Measurements from ENCODE around the gene GLS2. TPM values are rescaled to one million over a fixed set of nuclear protein-coding genes. Genes with fewer than 3 reads are reported as not detected.

The GLS2 gene
- total and polyA plus RNA-seq, 2 donors (not counting 1 experiment from before 2014, with no cell fraction given) = 5.3 to 7.2 TPM

DNA sequence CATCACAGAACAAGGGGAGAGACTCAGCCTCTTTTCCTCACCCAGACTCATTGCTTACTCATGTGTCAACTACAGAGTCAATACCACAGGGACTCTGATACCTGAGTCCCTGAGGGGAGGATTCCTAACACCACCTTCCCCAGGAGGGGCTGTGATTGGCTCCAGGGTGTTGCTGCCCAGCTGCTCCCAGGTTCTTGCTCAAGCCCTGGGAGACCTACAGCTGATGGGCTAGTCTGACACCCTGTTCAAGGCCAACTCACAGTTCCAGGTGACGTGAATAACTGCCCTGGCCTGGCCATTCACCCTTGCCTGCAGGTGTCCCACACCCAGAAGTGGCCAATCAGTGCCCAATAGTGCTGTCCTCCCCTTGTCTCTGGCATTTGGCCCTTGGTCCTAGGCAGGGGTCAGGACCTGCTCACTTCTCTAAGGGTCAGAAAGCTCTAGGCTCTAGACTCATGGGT, 11.0 kb downstream of the GLS2 start:
- DNase-seq (no peak), ATAC-seq (ENCODE audit: low read depth) (no peak)
- 100% methylated on average over 1 of the region's 1 CpG for WGBS (ENCODE audit: insufficient coverage)
- Histone ChIP-seq H3K36me3 (replicated peaks in 1 of 2; ENCODE audit: control extremely low read depth in 1 of 2, control insufficient read depth in 1 of 2, extremely low read depth in 1 of 2, insufficient read depth in 2 of 2, low read length in 1 of 2) (peaks cover 2 to 6% of the 10 kb centered on the region in 2 experiments), H3K27ac (ENCODE audit: low read length in 2 of 2) (no peak overlapping the region), H2AFZ (ENCODE audit: insufficient read depth, low read depth, low read length, poor library complexity, severe bottlenecking) (no peak overlapping the region), H3K4me1 (ENCODE audit: control insufficient read depth in 2 of 2, insufficient read depth in 2 of 2, low read length in 2 of 2) (no peaks in the 10 kb centered on the region), H3K4me3 (ENCODE audit: control extremely low read depth in 1 of 5, extremely low read depth in 1 of 5, insufficient read depth in 1 of 5, low read depth in 2 of 5, low read length in 4 of 5) (no peak overlapping the region), H3K27me3 (replicated peaks in 1 of 4; ENCODE audit: control extremely low read depth in 1 of 4, control insufficient read depth in 3 of 4, insufficient read depth in 4 of 4, low read length in 3 of 4) (no peaks in the 10 kb centered on the region), H3K9ac (ENCODE audit: low read length) (no peak overlapping the region), H3K9me3 (ENCODE audit: control extremely low read depth in 1 of 3, control insufficient read depth in 2 of 3, insufficient read depth in 1 of 3, low read length in 2 of 3) (no peaks in the 10 kb centered on the region), H4K20me1 (ENCODE audit: control insufficient read depth, insufficient read depth, low read length, poor library complexity, severe bottlenecking) (no peaks in the 10 kb centered on the region), H3K4me2 (replicated peaks; ENCODE audit: low read depth, low read length, poor library complexity, severe bottlenecking) (no peak overlapping the region), H3K79me2 (ENCODE audit: control insufficient read depth, insufficient read depth, low read length) (peaks cover 25% of the 10 kb centered on the region)
- H3K27me3 Mint-ChIP-seq = no peaks in the 10 kb centered on the region
- POLR2A ChIA-PET = interaction anchor here (0.6 kb wide), 1 partner anchor 1076 kb away, joined by 6 read pairs; no protein-coding TSS in a partner anchor
- H3K4me3 Mint-ChIP-seq = no peak overlapping the region
- H3K9me3 Mint-ChIP-seq (ENCODE audit: insufficient read depth) = no peaks in the 10 kb centered on the region
- peaks cover 5% of the 10 kb centered on the region for H3K4me1 Mint-ChIP-seq
- CTCF ChIA-PET = interaction anchor here (0.7 kb wide), 1 partner anchor 333 kb away, joined by 3 read pairs; no protein-coding TSS in a partner anchor
- intact Hi-C loops (cut with micrococcal nuclease) = no loop called here
- no peak overlapping the region for H3K27ac Mint-ChIP-seq
- TF ChIP-seq, protein P1, sequence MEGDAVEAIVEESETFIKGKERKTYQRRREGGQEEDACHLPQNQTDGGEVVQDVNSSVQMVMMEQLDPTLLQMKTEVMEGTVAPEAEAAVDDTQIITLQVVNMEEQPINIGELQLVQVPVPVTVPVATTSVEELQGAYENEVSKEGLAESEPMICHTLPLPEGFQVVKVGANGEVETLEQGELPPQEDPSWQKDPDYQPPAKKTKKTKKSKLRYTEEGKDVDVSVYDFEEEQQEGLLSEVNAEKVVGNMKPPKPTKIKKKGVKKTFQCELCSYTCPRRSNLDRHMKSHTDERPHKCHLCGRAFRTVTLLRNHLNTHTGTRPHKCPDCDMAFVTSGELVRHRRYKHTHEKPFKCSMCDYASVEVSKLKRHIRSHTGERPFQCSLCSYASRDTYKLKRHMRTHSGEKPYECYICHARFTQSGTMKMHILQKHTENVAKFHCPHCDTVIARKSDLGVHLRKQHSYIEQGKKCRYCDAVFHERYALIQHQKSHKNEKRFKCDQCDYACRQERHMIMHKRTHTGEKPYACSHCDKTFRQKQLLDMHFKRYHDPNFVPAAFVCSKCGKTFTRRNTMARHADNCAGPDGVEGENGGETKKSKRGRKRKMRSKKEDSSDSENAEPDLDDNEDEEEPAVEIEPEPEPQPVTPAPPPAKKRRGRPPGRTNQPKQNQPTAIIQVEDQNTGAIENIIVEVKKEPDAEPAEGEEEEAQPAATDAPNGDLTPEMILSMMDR (IDR thresholded peaks at IDR 0.05) = no peak
- no peak for TF ChIP-seq EZH2 (IDR thresholded peaks at IDR 0.05; ENCODE audit: borderline replicate concordance, insufficient read depth, low read depth, low read length, poor library complexity, severe bottlenecking)

GRCh38 chr12:56476143-56476542, 11.8 kb downstream of the GLS2 start:
- Histone ChIP-seq H2AFZ (ENCODE audit: insufficient read depth, low read depth, low read length, poor library complexity, severe bottlenecking) (no peak overlapping the region), H3K36me3 (replicated peaks in 1 of 2; ENCODE audit: control extremely low read depth in 1 of 2, control insufficient read depth in 1 of 2, extremely low read depth in 1 of 2, insufficient read depth in 2 of 2, low read length in 1 of 2) (peaks cover 2 to 6% of the 10 kb centered on the region in 2 experiments), H3K4me1 (ENCODE audit: control insufficient read depth in 2 of 2, insufficient read depth in 2 of 2, low read length in 2 of 2) (no peaks in the 10 kb centered on the region), H3K9me3 (ENCODE audit: control extremely low read depth in 1 of 3, control insufficient read depth in 2 of 3, insufficient read depth in 1 of 3, low read length in 2 of 3) (no peaks in the 10 kb centered on the region), H3K27me3 (replicated peaks in 1 of 4; ENCODE audit: control extremely low read depth in 1 of 4, control insufficient read depth in 3 of 4, insufficient read depth in 4 of 4, low read length in 3 of 4) (no peaks in the 10 kb centered on the region), H3K79me2 (ENCODE audit: control insufficient read depth, insufficient read depth, low read length) (peaks cover 29% of the 10 kb centered on the region), H3K4me2 (replicated peaks; ENCODE audit: low read depth, low read length, poor library complexity, severe bottlenecking) (no peak overlapping the region), H3K27ac (ENCODE audit: low read length in 2 of 2) (no peak overlapping the region), H3K4me3 (ENCODE audit: control extremely low read depth in 1 of 5, extremely low read depth in 1 of 5, insufficient read depth in 1 of 5, low read depth in 2 of 5, low read length in 4 of 5) (no peak overlapping the region), H3K9ac (ENCODE audit: low read length) (no peak overlapping the region), H4K20me1 (ENCODE audit: control insufficient read depth, insufficient read depth, low read length, poor library complexity, severe bottlenecking) (no peaks in the 10 kb centered on the region)
- DNase-seq (no peak), ATAC-seq (ENCODE audit: low read depth) (no peak)
- POLR2A ChIA-PET = no interaction called here
- CTCF ChIA-PET = interaction anchor here (0.7 kb wide), 1 partner anchor 332 kb away, joined by 3 read pairs; no protein-coding TSS in a partner anchor
- TF ChIP-seq, protein P1 (IDR thresholded peaks at IDR 0.05) = no peak
- no peak for TF ChIP-seq EZH2 (IDR thresholded peaks at IDR 0.05; ENCODE audit: borderline replicate concordance, insufficient read depth, low read depth, low read length, poor library complexity, severe bottlenecking)
- Mint-ChIP-seq H3K27ac (no peak overlapping the region), H3K4me1 (peaks cover 5% of the 10 kb centered on the region), H3K9me3 (ENCODE audit: insufficient read depth) (no peaks in the 10 kb centered on the region), H3K4me3 (no peak overlapping the region), H3K27me3 (no peaks in the 10 kb centered on the region)
- WGBS (ENCODE audit: insufficient coverage) = 93% methylated on average over 6 of the region's 6 CpGs
- intact Hi-C loops (cut with micrococcal nuclease) = no loop called here
